ENCODE measurements around the gene DNAH11.

DNA sequence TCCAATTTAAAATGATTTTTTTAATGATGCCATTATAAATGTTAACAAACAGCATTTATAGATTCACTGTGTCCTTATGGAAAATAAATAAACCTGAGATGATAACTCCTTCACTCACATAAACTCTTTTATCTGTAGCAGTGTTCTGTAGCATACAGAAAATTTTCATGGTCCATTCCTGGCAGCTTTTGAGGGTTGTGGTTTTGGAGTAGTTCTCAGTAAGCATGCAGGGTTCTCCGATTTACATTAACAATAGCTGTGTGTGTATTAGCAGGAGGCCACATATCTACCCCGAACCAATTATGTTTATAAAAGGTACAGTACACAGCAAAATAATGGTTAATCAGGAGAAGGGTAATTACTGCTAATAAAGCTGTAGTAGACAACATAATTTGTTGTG lies 240.2 kb downstream of the DNAH11 start:
- TF ChIP-seq, protein P1, sequence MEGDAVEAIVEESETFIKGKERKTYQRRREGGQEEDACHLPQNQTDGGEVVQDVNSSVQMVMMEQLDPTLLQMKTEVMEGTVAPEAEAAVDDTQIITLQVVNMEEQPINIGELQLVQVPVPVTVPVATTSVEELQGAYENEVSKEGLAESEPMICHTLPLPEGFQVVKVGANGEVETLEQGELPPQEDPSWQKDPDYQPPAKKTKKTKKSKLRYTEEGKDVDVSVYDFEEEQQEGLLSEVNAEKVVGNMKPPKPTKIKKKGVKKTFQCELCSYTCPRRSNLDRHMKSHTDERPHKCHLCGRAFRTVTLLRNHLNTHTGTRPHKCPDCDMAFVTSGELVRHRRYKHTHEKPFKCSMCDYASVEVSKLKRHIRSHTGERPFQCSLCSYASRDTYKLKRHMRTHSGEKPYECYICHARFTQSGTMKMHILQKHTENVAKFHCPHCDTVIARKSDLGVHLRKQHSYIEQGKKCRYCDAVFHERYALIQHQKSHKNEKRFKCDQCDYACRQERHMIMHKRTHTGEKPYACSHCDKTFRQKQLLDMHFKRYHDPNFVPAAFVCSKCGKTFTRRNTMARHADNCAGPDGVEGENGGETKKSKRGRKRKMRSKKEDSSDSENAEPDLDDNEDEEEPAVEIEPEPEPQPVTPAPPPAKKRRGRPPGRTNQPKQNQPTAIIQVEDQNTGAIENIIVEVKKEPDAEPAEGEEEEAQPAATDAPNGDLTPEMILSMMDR (conservative IDR thresholded peaks at IDR 0.05 in 1 of 2, IDR thresholded peaks at IDR 0.05 in 1 of 2; ENCODE audit: extremely low read depth in 1 of 2, insufficient read depth in 1 of 2, low read depth in 1 of 2, low read length in 2 of 2): no peak
- TF ChIP-seq EZH2 (IDR thresholded peaks at IDR 0.05; ENCODE audit: borderline replicate concordance, low read length): no peak
